Spleen (tissue), 11 donors: ENCODE data around the gene LASP1. TPM values are rescaled to one million over a fixed set of nuclear protein-coding genes. Genes with fewer than 3 reads are reported as not detected.

Source experiments
- DNase-seq: peaks from one replicate; pipeline ENCODE4 v3.0.0-alpha.2; 2020
- H3K27ac ChIP-seq, 8 donors: fragments of 200-600 bp; sonication (generic) in 7 of 8; 1 replicate in 4 of 8; 2 replicates in 4 of 8; pipeline versions ENCODE4 v1.5.0 to v1.8.0; 2016 to 2021; ENCODE audit warnings: inconsistent platforms in 4 of 8, mild to moderate bottlenecking in 4 of 8, moderate library complexity in 1 of 8
- H3K27me3 ChIP-seq, 7 donors: fragments of 200-600 bp; sonication (generic) in 6 of 7; replicated peaks in 1 of 7; 1 replicate in 4 of 7; 2 replicates in 3 of 7; pipeline versions ENCODE4 v1.5.0 to v1.8.0; 2016 to 2021; ENCODE audit warnings: inconsistent platforms in 3 of 7, mild to moderate bottlenecking in 1 of 7
- H3K36me3 ChIP-seq, 6 donors: fragments of 200-600 bp; sonication (generic) in 5 of 6; 1 replicate in 4 of 6; 2 replicates in 2 of 6; pipeline versions ENCODE4 v1.5.0 to v1.8.0; 2016 to 2021; ENCODE audit warnings: inconsistent platforms in 2 of 6
- H3K4me1 ChIP-seq, 6 donors: fragments of 200-600 bp; sonication (generic) in 5 of 6; 1 replicate in 3 of 6; 2 replicates in 3 of 6; pipeline versions ENCODE4 v1.5.0 to v1.8.0; 2016 to 2021; ENCODE audit warnings: inconsistent platforms in 3 of 6
- H3K4me3 ChIP-seq, 8 donors: fragments of 200-600 bp; sonication (generic) in 7 of 8; 1 replicate in 4 of 8; 2 replicates in 4 of 8; pipeline versions ENCODE4 v1.5.0 to v1.8.0; 2016 to 2021; ENCODE audit warnings: inconsistent platforms in 4 of 8, mild to moderate bottlenecking in 4 of 8, moderate library complexity in 2 of 8
- H3K9me3 ChIP-seq, 8 donors: fragments of 200-600 bp; sonication (generic) in 7 of 8; 1 replicate in 4 of 8; 2 replicates in 4 of 8; pipeline versions ENCODE4 v1.5.0 to v1.8.0; 2016 to 2021; ENCODE audit warnings: inconsistent platforms in 4 of 8
- POLR2A ChIP-seq, 3 donors: fragments of 450-650 bp; IDR thresholded peaks; one replicate each; pipeline ENCODE4 v1.5.1; 2017; ENCODE audit warnings: antibody characterized with exemption in 3 of 3, mild to moderate bottlenecking in 1 of 3
- POLR2AphosphoS5 ChIP-seq, 3 donors: sonication (generic); formaldehyde crosslinking; IDR thresholded peaks; one replicate each; pipeline ENCODE4 v1.5.1; 2017; ENCODE audit warnings: antibody characterized with exemption in 3 of 3
- WGBS, 5 donors: extraction: QIAGEN DNeasy Blood & Tissue Kit in 3 of 5; methylation state at CpG; one replicate each; pipeline versions ENCODE4 v1.1.5 to v1.1.7; 2013 to 2018; 5-methylcytosine and 5-hydroxymethylcytosine counted together
- intact Hi-C: fragments of 100-400 bp; cut with DNase I; formaldehyde crosslinking; loops from one replicate; pipeline ENCODE4 v1.15.0; 2023; ENCODE audit warnings: low total_unique reads
- microRNA-seq, 3 donors: library from miRNA; unstranded; fragments of <30 nt; microRNA quantifications; one replicate each; pipeline versions ENCODE4 to v1.1.0, GENCODE V29; 2019 to 2020
- polyA plus RNA-seq, 3 donors: library from polyadenylated mRNA; stranded (reverse); fragments of 200-250 nt; gene quantifications; one replicate each; pipeline ENCODE4 v1.2.1, GENCODE V29; 2013
- small RNA-seq, 4 donors: library from RNA; depleted of rRNA; stranded (forward); fragments of <200 nt; gene quantifications; one replicate each; pipeline ENCODE3, GENCODE V24; 2016
- total RNA-seq, 7 donors: library from RNA; depleted of rRNA in 3 of 7; stranded (reverse); fragments of >200 nt in 3 of 7; fragmentation: NEBNext Ultra II Directional in 4 of 7; extraction: Animal tissue kit (Norgen Biotek cat#: 25700) in 4 of 7; gene quantifications; one replicate each; pipeline versions ENCODE4 v1.1.0 to v1.2.1, GENCODE V29; 2016 to 2021
- TF ChIP-seq, protein P1 (sequence below), 11 experiments: fragments of 200-600 bp in 7 of 11; fragments of 450-650 bp in 4 of 11; sonication (generic) in 4 of 11; IDR thresholded peaks in 8 of 11; conservative IDR thresholded peaks in 3 of 11; 1 replicate in 7 of 11; 2 replicates in 4 of 11; pipeline versions ENCODE4 v1.4.0 to v1.8.0; 2016 to 2021; ENCODE audit warnings: antibody characterized with exemption in 11 of 11, inconsistent platforms in 4 of 11, mild to moderate bottlenecking in 1 of 11
- donor health status: healthy with polysubstance abuse.
- donor health status: DM: no; HTN: no; CAD: no; lungs with moderate emphysema.
- donor health status: DM: no; HTN: no; CAD: no.
- donor health status: Bipolar disorder and iron deficiency.
- donor health status: healthy.
- donor health status: DM: no; HTN: no; CAD: no.
- donor health status: DM: yes; HTN: yes; CAD: no.

Gene LASP1
- total and polyA plus RNA-seq, 10 donors = 38.8 to 196 (median 143) TPM

DNA sequence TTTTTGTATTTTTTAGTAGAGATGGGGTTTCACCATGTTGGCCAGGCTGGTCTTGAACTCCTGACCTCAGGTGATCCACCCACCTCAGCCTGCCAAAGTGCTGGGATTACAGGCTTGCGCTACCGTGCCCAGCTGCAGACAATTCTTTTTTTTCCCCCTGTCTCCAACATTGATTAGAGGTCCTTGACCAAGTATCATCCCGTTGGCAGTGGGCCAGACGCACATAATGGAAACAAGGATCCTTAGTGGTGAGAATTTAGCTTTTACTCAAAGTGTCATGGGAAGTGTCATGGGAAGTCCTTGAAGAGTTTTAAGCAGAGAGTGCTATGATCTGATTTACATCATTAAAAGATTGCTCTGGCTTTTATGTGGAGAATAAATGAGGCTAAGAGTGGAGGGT lies 99.4 kb downstream of the LASP1 start:
- H3K9me3 ChIP-seq = no peaks in the 10 kb centered on the region
- peaks cover 0 to 15% (median 1%) of the 10 kb centered on the region in 6 donors for H3K4me1 ChIP-seq
- no peaks in the 10 kb centered on the region for H3K36me3 ChIP-seq
- intact Hi-C loops = no loop called here
- WGBS, 5 donors = 60 to 73% (median 69%) methylated on average over 4 of the region's 4 CpGs
- no peak overlapping the region for H3K27ac ChIP-seq
- H3K4me3 ChIP-seq = no peak overlapping the region
- DNase-seq = no peak
- H3K27me3 ChIP-seq = no peaks in the 10 kb centered on the region
- no peak for TF ChIP-seq POLR2AphosphoS5 (IDR thresholded peaks at IDR 0.05)
- TF ChIP-seq, protein P1, sequence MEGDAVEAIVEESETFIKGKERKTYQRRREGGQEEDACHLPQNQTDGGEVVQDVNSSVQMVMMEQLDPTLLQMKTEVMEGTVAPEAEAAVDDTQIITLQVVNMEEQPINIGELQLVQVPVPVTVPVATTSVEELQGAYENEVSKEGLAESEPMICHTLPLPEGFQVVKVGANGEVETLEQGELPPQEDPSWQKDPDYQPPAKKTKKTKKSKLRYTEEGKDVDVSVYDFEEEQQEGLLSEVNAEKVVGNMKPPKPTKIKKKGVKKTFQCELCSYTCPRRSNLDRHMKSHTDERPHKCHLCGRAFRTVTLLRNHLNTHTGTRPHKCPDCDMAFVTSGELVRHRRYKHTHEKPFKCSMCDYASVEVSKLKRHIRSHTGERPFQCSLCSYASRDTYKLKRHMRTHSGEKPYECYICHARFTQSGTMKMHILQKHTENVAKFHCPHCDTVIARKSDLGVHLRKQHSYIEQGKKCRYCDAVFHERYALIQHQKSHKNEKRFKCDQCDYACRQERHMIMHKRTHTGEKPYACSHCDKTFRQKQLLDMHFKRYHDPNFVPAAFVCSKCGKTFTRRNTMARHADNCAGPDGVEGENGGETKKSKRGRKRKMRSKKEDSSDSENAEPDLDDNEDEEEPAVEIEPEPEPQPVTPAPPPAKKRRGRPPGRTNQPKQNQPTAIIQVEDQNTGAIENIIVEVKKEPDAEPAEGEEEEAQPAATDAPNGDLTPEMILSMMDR (IDR thresholded peaks at IDR 0.05 in 8 of 11, conservative IDR thresholded peaks at IDR 0.05 in 3 of 11) = no peak
- no peak for TF ChIP-seq POLR2A (IDR thresholded peaks at IDR 0.05)

GRCh38 chr17:38970128-38970527 lies 100.3 kb downstream of the LASP1 start:
- Histone ChIP-seq H3K27ac (no peak overlapping the region), H3K36me3 (no peaks in the 10 kb centered on the region), H3K4me3 (no peak overlapping the region), H3K27me3 (no peaks in the 10 kb centered on the region), H3K9me3 (no peaks in the 10 kb centered on the region), H3K4me1 (peaks cover 0 to 15% (median 1%) of the 10 kb centered on the region in 6 donors)
- 79 to 87% (median 83%) methylated on average over 4 of the region's 4 CpGs for WGBS, 5 donors
- TF ChIP-seq, protein P1 (IDR thresholded peaks at IDR 0.05 in 8 of 11, conservative IDR thresholded peaks at IDR 0.05 in 3 of 11) = no peak
- no peak for TF ChIP-seq POLR2AphosphoS5 (IDR thresholded peaks at IDR 0.05)
- TF ChIP-seq POLR2A (IDR thresholded peaks at IDR 0.05) = no peak
- no peak for DNase-seq
- intact Hi-C loops = no loop called here

GRCh38 chr17:38970804-38971203 lies 100.9 kb downstream of the LASP1 start:
- no peak for DNase-seq
- Histone ChIP-seq H3K9me3 (no peaks in the 10 kb centered on the region), H3K27me3 (no peaks in the 10 kb centered on the region), H3K4me1 (peaks cover 0 to 16% (median 3%) of the 10 kb centered on the region in 6 donors), H3K27ac (no peak overlapping the region), H3K36me3 (no peaks in the 10 kb centered on the region), H3K4me3 (no peak overlapping the region)
- TF ChIP-seq, protein P1 (IDR thresholded peaks at IDR 0.05 in 8 of 11, conservative IDR thresholded peaks at IDR 0.05 in 3 of 11) = no peak
- TF ChIP-seq POLR2AphosphoS5 (IDR thresholded peaks at IDR 0.05) = no peak
- TF ChIP-seq POLR2A (IDR thresholded peaks at IDR 0.05) = no peak
- 76 to 90% (median 87%) methylated on average over 5 of the region's 5 CpGs for WGBS, 5 donors
- intact Hi-C loops = no loop called here

Small RNAs within 50 kb of the gene (microRNA-seq; reads per million reads assigned to microRNA genes)
- gene MIR4727 (0.36 to 1.4 (median 0.57) reads per million in 3 donors), gene MIR6779 (0 to 0.35 (median 0) reads per million in 3 donors)

Small RNAs within 50 kb of the gene (small RNA-seq; reads per million reads assigned to genes)
- gene MIR4727 = 0 to 0.08 (median 0) reads per million in 4 donors
- gene MIR6779 = 0 to 0.08 (median 0) reads per million in 4 donors
- gene SNORA21 = 0 reads per million in 4 donors
- gene SNORA21B = 0 reads per million in 4 donors

Other genes with a start within 250 kb of the LASP1 start
- 1 to 10 TPM in 6 of 7 donors, under 1 TPM in 1; 0.51 to 6.4 (median 2.2) TPM for gene EPOP, start 195.1 kb upstream of the LASP1 start, total RNA-seq
- 1 to 10 TPM; 1.5 to 3.5 (median 3.1) TPM for gene EPOP, start 195.1 kb upstream of the LASP1 start, polyA plus RNA-seq
- gene MLLT6, start 164.8 kb upstream of the LASP1 start, total RNA-seq = 100 to 1,000 TPM; 112 to 244 (median 183) TPM
- 100 to 1,000 TPM in 1 of 3 donors, 10 to 100 TPM in 2; 27.3 to 124 (median 35.5) TPM for gene MLLT6, start 164.8 kb upstream of the LASP1 start, polyA plus RNA-seq
- gene CISD3, start 139.7 kb upstream of the LASP1 start, total RNA-seq = 10 to 100 TPM in 4 of 7 donors, 1 to 10 TPM in 3; 4.9 to 22.2 (median 11.5) TPM
- gene CISD3, start 139.7 kb upstream of the LASP1 start, polyA plus RNA-seq = 10 to 100 TPM; 11.2 to 27.5 (median 24.0) TPM
- 10 to 100 TPM; 13.1 to 57.6 (median 25.7) TPM for gene PCGF2, start 121.7 kb upstream of the LASP1 start, total RNA-seq
- gene PCGF2, start 121.7 kb upstream of the LASP1 start, polyA plus RNA-seq = 10 to 100 TPM; 13.7 to 28.5 (median 25.7) TPM
- gene PSMB3, start 117.3 kb upstream of the LASP1 start, total RNA-seq = 100 to 1,000 TPM; 119 to 182 (median 162) TPM
- gene PSMB3, start 117.3 kb upstream of the LASP1 start, polyA plus RNA-seq = 100 to 1,000 TPM; 199 to 235 (median 214) TPM
- gene PIP4K2B, start 70.5 kb upstream of the LASP1 start, total RNA-seq = 10 to 100 TPM; 30.9 to 48.4 (median 42.9) TPM
- gene PIP4K2B, start 70.5 kb upstream of the LASP1 start, polyA plus RNA-seq = 10 to 100 TPM; 11.4 to 21.3 (median 12.2) TPM
- 10 to 100 TPM; 23.6 to 32.8 (median 28.3) TPM for gene CWC25, start 44.7 kb upstream of the LASP1 start, total RNA-seq
- 10 to 100 TPM; 14.7 to 26.7 (median 25.1) TPM for gene CWC25, start 44.7 kb upstream of the LASP1 start, polyA plus RNA-seq
- gene RPL23, start 16.3 kb upstream of the LASP1 start, total RNA-seq = 1,000 to 10,000 TPM; 1,006 to 1,826 (median 1,444) TPM
- gene RPL23, start 16.3 kb upstream of the LASP1 start, polyA plus RNA-seq = 1,000 to 10,000 TPM; 5,045 to 6,883 (median 6,622) TPM
- not detected for gene FBXO47, start 97.3 kb downstream of the LASP1 start, total RNA-seq
- gene FBXO47, start 97.3 kb downstream of the LASP1 start, polyA plus RNA-seq = under 1 TPM in 1 of 3 donors, not detected in 2; 0.06 TPM